T-helper 2 cell treated with Interferon-gamma antibody and Interleukin-4, amounts not matched to agents 5 μg/mL and 100 μg/mL, for 36 hours (primary cell): ENCODE results near the gene TDRD1.

Experiments
- DNase-seq: peaks from one replicate; pipeline ENCODE4 v3.0.0; 2021; ENCODE audit warnings: low spot score
- H3K27ac Mint-ChIP-seq: one replicate; pipeline ENCODE4 v1.8.0; 2021; ENCODE audit warnings: mild to moderate bottlenecking, mixed read lengths
- H3K27me3 Mint-ChIP-seq: one replicate; pipeline ENCODE4 v1.8.0; 2021; ENCODE audit warnings: low read depth, mixed read lengths
- H3K36me3 Mint-ChIP-seq: one replicate; pipeline ENCODE4 v1.8.0; 2021; ENCODE audit warnings: low read depth, mixed read lengths
- H3K4me1 Mint-ChIP-seq: one replicate; pipeline ENCODE4 v1.8.0; 2021; ENCODE audit warnings: low read depth, mixed read lengths
- H3K4me3 Mint-ChIP-seq: one replicate; pipeline ENCODE4 v1.8.0; 2022; ENCODE audit warnings: mild to moderate bottlenecking, moderate library complexity, mixed read lengths
- H3K9me3 Mint-ChIP-seq: one replicate; pipeline ENCODE4 v1.8.0; 2021; ENCODE audit warnings: mixed read lengths

TDRD1 gene

GRCh38 chr10:114273910-114274309, 94.8 kb downstream of the TDRD1 start:
- no peaks in the 10 kb centered on the region for H3K9me3 Mint-ChIP-seq
- no peak overlapping the region for H3K4me3 Mint-ChIP-seq
- no peaks in the 10 kb centered on the region for H3K36me3 Mint-ChIP-seq
- H3K4me1 Mint-ChIP-seq = no peaks in the 10 kb centered on the region
- H3K27me3 Mint-ChIP-seq = peaks cover 6% of the 10 kb centered on the region
- DNase-seq = no peak
- H3K27ac Mint-ChIP-seq = no peak overlapping the region

- no peaks in the 10 kb centered on the region for H3K9me3 Mint-ChIP-seq
Observed at GRCh38 chr10:114274616-114275453, 95.7 kb downstream of the TDRD1 start.

GRCh38 chr10:114276066-114276465, 96.9 kb downstream of the TDRD1 start:
- H3K4me3 Mint-ChIP-seq = no peak overlapping the region
- peaks cover 4% of the 10 kb centered on the region for H3K27me3 Mint-ChIP-seq

More at GRCh38 chr10:114274616-114275453, 95.7 kb downstream of the TDRD1 start:
- DNase-seq = no peak
- H3K27me3 Mint-ChIP-seq = peaks cover 6% of the 10 kb centered on the region
- H3K4me1 Mint-ChIP-seq = no peaks in the 10 kb centered on the region
- H3K4me3 Mint-ChIP-seq = no peak overlapping the region
- H3K27ac Mint-ChIP-seq = no peak overlapping the region
- H3K36me3 Mint-ChIP-seq = no peaks in the 10 kb centered on the region

GRCh38 chr10:114276671-114277070, 97.5 kb downstream of the TDRD1 start:
- Mint-ChIP-seq H3K36me3 (no peaks in the 10 kb centered on the region), H3K9me3 (no peaks in the 10 kb centered on the region), H3K27me3 (peaks cover 4% of the 10 kb centered on the region), H3K4me3 (no peak overlapping the region), H3K4me1 (no peaks in the 10 kb centered on the region), H3K27ac (no peak overlapping the region)
- DNase-seq = no peak

More at GRCh38 chr10:114276066-114276465, 96.9 kb downstream of the TDRD1 start:
- DNase-seq = no peak
- H3K9me3 Mint-ChIP-seq = no peaks in the 10 kb centered on the region
- H3K36me3 Mint-ChIP-seq = no peaks in the 10 kb centered on the region
- H3K27ac Mint-ChIP-seq = no peak overlapping the region
- H3K4me1 Mint-ChIP-seq = no peaks in the 10 kb centered on the region

GRCh38 chr10:114278140-114278883, 99.2 kb downstream of the TDRD1 start:
- H3K27me3 Mint-ChIP-seq = no peaks in the 10 kb centered on the region
- no peaks in the 10 kb centered on the region for H3K4me1 Mint-ChIP-seq
- no peak for DNase-seq
- H3K27ac Mint-ChIP-seq = no peak overlapping the region
- H3K9me3 Mint-ChIP-seq = no peaks in the 10 kb centered on the region
- H3K36me3 Mint-ChIP-seq = no peaks in the 10 kb centered on the region
- no peak overlapping the region for H3K4me3 Mint-ChIP-seq

GRCh38 chr10:114278884-114279191, 99.7 kb downstream of the TDRD1 start:
- Mint-ChIP-seq H3K27ac (no peak overlapping the region), H3K27me3 (no peaks in the 10 kb centered on the region), H3K4me3 (no peak overlapping the region), H3K9me3 (no peaks in the 10 kb centered on the region), H3K36me3 (no peaks in the 10 kb centered on the region), H3K4me1 (no peaks in the 10 kb centered on the region)
- DNase-seq = no peak

- no peaks in the 10 kb centered on the region for H3K4me1 Mint-ChIP-seq
- H3K4me3 Mint-ChIP-seq = no peak overlapping the region
- H3K36me3 Mint-ChIP-seq = no peaks in the 10 kb centered on the region
- H3K27ac Mint-ChIP-seq = no peak overlapping the region
- no peaks in the 10 kb centered on the region for H3K9me3 Mint-ChIP-seq
- no peak for DNase-seq
- no peaks in the 10 kb centered on the region for H3K27me3 Mint-ChIP-seq
Observed at GRCh38 chr10:114279289-114279688, 100.1 kb downstream of the TDRD1 start.

- no peaks in the 10 kb centered on the region for H3K27me3 Mint-ChIP-seq
- DNase-seq = no peak
- no peaks in the 10 kb centered on the region for H3K4me1 Mint-ChIP-seq
- H3K36me3 Mint-ChIP-seq = no peaks in the 10 kb centered on the region
- H3K4me3 Mint-ChIP-seq = no peak overlapping the region
- H3K9me3 Mint-ChIP-seq = no peaks in the 10 kb centered on the region
- H3K27ac Mint-ChIP-seq = no peak overlapping the region
Observed at GRCh38 chr10:114279901-114280644, 100.9 kb downstream of the TDRD1 start.

GRCh38 chr10:114281006-114281405, 101.9 kb downstream of the TDRD1 start:
- no peak for DNase-seq
- no peak overlapping the region for H3K27ac Mint-ChIP-seq
- no peak overlapping the region for H3K4me3 Mint-ChIP-seq
- no peaks in the 10 kb centered on the region for H3K9me3 Mint-ChIP-seq
- H3K36me3 Mint-ChIP-seq = no peaks in the 10 kb centered on the region
- H3K27me3 Mint-ChIP-seq = no peaks in the 10 kb centered on the region
- no peaks in the 10 kb centered on the region for H3K4me1 Mint-ChIP-seq

- H3K4me3 Mint-ChIP-seq = no peak overlapping the region
- H3K27ac Mint-ChIP-seq = no peak overlapping the region
- H3K36me3 Mint-ChIP-seq = no peaks in the 10 kb centered on the region
- no peaks in the 10 kb centered on the region for H3K9me3 Mint-ChIP-seq
- H3K27me3 Mint-ChIP-seq = no peaks in the 10 kb centered on the region
- H3K4me1 Mint-ChIP-seq = no peaks in the 10 kb centered on the region
- DNase-seq = no peak
Observed at GRCh38 chr10:114281461-114281860, 102.3 kb downstream of the TDRD1 start.
